Measurements from ENCODE around the gene PRAMEF27.
"Not testable (repeated sequence)": the region's sequence is repeated elsewhere in the genome, so short reads cannot be mapped to it uniquely, and the experiment has no call there.

The PRAMEF27 gene

DNA sequence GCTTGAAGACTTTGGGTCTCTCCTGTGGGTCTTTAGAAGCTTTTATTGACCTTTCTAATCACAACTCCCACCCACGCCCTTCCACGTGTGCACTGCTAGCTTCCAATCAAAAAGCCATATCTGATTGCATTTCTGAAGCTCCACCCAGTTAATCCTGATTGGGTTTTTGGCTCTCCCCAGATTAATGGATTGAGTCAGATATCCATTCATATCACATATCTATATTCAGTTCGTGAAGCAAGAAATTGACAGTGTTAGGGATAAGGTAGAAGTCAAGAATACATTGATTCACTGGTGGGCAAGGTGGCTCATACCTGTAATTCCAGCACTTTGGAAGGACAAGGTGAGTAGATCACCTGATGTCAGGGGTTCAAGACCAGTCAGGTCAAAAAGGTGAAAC is at the start of gene PRAMEF27:
PRAMEF27 (minus strand) TSS at position 101 of the 400 bp plus-strand sequence. CDS start 2,916 bp downstream, outside the sequence.
- DNase-seq (ENCODE audit: low spot score) = not testable (repeated sequence)

DNA sequence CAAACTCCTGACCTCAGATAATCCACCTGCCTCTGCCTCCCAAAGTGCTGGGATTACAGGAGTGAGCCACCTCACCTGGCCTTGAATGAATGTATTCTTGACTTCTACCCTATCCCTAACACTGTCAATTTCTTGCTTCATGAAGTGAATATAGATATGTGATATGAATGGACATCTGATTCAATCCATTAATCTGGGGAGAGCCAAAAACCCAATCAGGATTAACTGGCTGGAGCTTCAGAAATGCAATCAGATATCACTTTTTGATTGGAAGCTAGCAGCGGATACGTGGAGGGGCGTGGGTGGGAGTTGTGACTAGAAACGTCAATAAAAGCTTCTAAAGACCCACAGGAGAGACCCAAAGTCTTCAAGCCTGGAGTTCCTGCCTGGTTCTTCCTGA is 14.1 kb upstream of the PRAMEF27 start, which contains the start of gene PRAMEF25:
PRAMEF25 (plus strand) TSS at position 301 of the 400 bp plus-strand sequence. CDS start 2,920 bp downstream, outside the sequence.
- not testable (repeated sequence) for DNase-seq (ENCODE audit: low spot score)

DNA sequence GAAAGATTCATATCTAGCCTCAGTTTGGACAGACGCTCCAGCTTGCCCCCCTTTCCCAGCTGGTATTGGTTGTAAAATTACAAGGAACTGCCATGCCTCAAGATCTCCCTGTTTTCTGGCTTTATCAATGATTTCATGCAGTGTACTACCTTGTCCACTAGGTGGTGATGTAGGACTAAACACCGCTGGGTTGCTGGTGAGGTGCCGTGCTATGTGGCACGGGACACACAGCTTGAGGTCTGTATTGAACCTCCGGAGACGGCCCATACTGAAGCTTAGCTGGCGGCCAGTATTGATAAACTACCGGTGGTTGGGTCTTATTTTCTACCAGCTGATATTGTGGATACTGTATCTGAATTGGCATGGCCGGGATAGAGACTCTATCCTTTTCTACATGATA is 36.5 kb downstream of the PRAMEF27 start:
- not testable (repeated sequence) for DNase-seq (ENCODE audit: low spot score)

DNA sequence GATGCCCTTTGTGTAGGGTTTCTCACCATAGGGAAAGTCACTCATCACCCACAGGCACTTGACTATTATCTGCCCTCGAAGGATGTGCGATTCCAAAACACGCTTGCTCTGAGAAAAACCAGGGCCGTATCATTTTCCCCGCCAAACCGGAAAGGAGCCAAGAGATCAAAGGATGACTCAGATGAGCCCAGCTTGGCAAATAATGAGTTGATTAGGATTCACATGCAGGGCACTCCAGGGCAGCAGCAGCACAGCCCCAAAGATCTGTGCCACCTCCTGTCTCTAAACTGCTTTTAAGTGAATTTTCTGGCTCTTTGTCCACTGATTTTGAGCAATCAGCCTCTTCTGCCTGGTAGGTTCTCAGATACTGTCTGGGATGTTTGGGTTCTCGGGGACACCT is 44.4 kb downstream of the PRAMEF27 start:
- not testable (repeated sequence) for DNase-seq (ENCODE audit: low spot score)

DNA sequence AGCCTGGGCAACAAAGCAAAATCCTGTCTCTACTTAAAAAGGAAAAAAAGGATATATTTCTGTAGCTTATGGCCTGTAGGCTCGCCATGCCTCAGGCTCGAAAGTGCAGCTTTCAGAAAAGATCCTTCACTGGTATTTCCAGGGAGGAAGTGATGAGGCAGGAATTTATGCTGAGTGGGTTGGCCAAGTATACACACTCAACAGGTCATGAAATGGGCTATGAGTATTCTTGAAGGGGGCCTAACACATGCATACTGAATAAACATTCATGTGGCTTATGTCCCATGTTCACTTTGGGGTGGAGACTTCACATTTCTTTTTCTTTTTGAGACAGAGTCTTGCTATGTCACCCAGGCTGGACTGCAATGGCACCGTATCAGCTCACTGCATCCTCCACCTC is 47.0 kb downstream of the PRAMEF27 start:
- DNase-seq (ENCODE audit: low spot score) = not testable (repeated sequence)

DNA sequence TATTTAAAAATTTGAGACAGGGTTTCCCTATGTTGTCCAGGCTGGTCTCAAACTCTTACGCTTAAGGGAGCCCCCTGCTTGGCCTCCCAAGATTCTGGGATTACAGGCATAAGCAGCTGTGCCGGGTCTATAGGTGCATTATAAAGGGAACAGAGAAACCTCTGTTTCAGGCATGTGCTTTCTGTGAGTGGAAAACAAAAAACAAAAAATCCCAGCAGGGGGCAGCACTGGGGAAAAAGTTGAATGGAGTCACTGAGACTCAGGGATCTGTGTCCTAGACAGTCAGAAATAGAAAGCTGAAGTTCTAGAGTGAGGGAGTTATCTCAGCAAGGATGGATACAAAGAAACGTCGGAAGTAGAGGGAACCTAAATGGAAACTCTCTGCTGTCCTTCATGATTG is 50.6 kb downstream of the PRAMEF27 start:
- not testable (repeated sequence) for DNase-seq (ENCODE audit: low spot score)
